ENCODE data around the gene IGF2BP2. TPM values are rescaled to one million over a fixed set of nuclear protein-coding genes. Genes with fewer than 3 reads are reported as not detected.

IGF2BP2 gene
- total and polyA plus RNA-seq, 2 of the 8 experiments (the other 6 are each of a cell fraction or from before 2014, with no cell fraction given), result 7.4 to 121 TPM

- TF ChIP-seq EZH2 (IDR thresholded peaks at IDR 0.05; ENCODE audit: low read depth, low read length, severe bottlenecking), result no peak
Observed at GRCh38 chr3:185727873-185728272, 97.0 kb downstream of the IGF2BP2 start (continued).

Data from H1 (cell line).